Brain microvascular endothelial cell (primary cell): ENCODE data around the gene ACSS2.

Experiments used
- DNase-seq: peaks from one replicate; pipeline ENCODE4 v3.0.0-alpha.2; 2020
- H3K27ac ChIP-seq: fragments of 250-450 bp; sonication (Bioruptor Pico); 2 replicates; pipeline ENCODE4 v1.5.1; 2020; ENCODE audit warnings: mild to moderate bottlenecking, moderate library complexity
- H3K27me3 ChIP-seq: fragments of 250-450 bp; sonication (Bioruptor Pico); replicated peaks from 2 replicates; pipeline ENCODE4 v1.5.1; 2020; ENCODE audit warnings: mild to moderate bottlenecking
- H3K36me3 ChIP-seq: fragments of 250-450 bp; sonication (Bioruptor Pico); replicated peaks from 2 replicates; pipeline ENCODE4 v1.5.1; 2020; ENCODE audit warnings: mild to moderate bottlenecking
- H3K4me3 ChIP-seq: 2 replicates; pipeline ENCODE4 v1.5.1; 2011; ENCODE audit warnings: low read depth, mild to moderate bottlenecking, control low read depth, low read length, moderate library complexity
- CTCF ChIP-seq: IDR thresholded peaks from 2 replicates; pipeline ENCODE4 v1.5.1; 2011; ENCODE audit warnings: low read depth, mild to moderate bottlenecking, moderate library complexity, low read length, control low read depth, inconsistent platforms; ENCODE audit errors: missing control alignments
- in situ Hi-C: cut with HindIII; loops from 2 replicates; pipeline ENCODE4 v1.10.0; 2017; ENCODE audit warnings: low sequenced_read_pairs, low pct_ligation_motif_present

Gene ACSS2

GRCh38 chr20:34965051-34965450, 88.6 kb downstream of the ACSS2 start:
- no peaks in the 10 kb centered on the region for H3K27me3 ChIP-seq
- DNase-seq = no peak
- in situ Hi-C loops = no loop called here
- no peak for TF ChIP-seq CTCF
- no peak overlapping the region for H3K4me3 ChIP-seq
- H3K36me3 ChIP-seq = no peaks in the 10 kb centered on the region
- H3K27ac ChIP-seq = no peak overlapping the region

- in situ Hi-C loops = no loop called here
- H3K4me3 ChIP-seq = no peak overlapping the region
- no peaks in the 10 kb centered on the region for H3K27me3 ChIP-seq
- DNase-seq = no peak
- no peak overlapping the region for H3K27ac ChIP-seq
- H3K36me3 ChIP-seq = no peaks in the 10 kb centered on the region
- TF ChIP-seq CTCF = no peak
These were observed 91.0 kb downstream of the ACSS2 start for GRCh38 chr20:34967421-34967820.

- no peak overlapping the region for H3K27ac ChIP-seq
These were observed 91.8 kb downstream of the ACSS2 start for GRCh38 chr20:34968042-34968775.

GRCh38 chr20:34970193-34970840, 93.9 kb downstream of the ACSS2 start:
- TF ChIP-seq CTCF = no peak
- H3K4me3 ChIP-seq = no peak overlapping the region
- H3K27me3 ChIP-seq = no peaks in the 10 kb centered on the region
- no peak for DNase-seq
- H3K27ac ChIP-seq = no peak overlapping the region
- H3K36me3 ChIP-seq = no peaks in the 10 kb centered on the region
- in situ Hi-C loops = no loop called here

More at GRCh38 chr20:34968042-34968775, 91.8 kb downstream of the ACSS2 start:
- no peaks in the 10 kb centered on the region for H3K27me3 ChIP-seq
- in situ Hi-C loops = no loop called here
- TF ChIP-seq CTCF = no peak
- H3K36me3 ChIP-seq = no peaks in the 10 kb centered on the region
- DNase-seq = no peak
- H3K4me3 ChIP-seq = no peak overlapping the region

- in situ Hi-C loops = no loop called here
- no peak for TF ChIP-seq CTCF
- H3K27me3 ChIP-seq = no peaks in the 10 kb centered on the region
- no peak overlapping the region for H3K4me3 ChIP-seq
- no peaks in the 10 kb centered on the region for H3K36me3 ChIP-seq
- no peak overlapping the region for H3K27ac ChIP-seq
- DNase-seq = no peak
These were observed 94.6 kb downstream of the ACSS2 start for GRCh38 chr20:34970846-34971560.
